GM12865 (cell line): Measurements from ENCODE around the gene NARF.
"Not testable (repeated sequence)": the region's sequence is repeated elsewhere in the genome, so short reads cannot be mapped to it uniquely, and the experiment has no call there.

Experiments used
- DNase-seq: peaks from one replicate; pipeline ENCODE4 v3.0.0; 2010; ENCODE audit warnings: low read depth
- H3K4me3 ChIP-seq: 2 replicates; pipeline ENCODE4 v1.5.1; 2011; ENCODE audit warnings: mild to moderate bottlenecking, low read depth, low read length, control low read depth
- CTCF ChIP-seq: IDR thresholded peaks from 2 replicates; pipeline ENCODE4 v1.5.1; 2011; ENCODE audit warnings: low read length, control low read depth, low read depth, inconsistent platforms; ENCODE audit not compliant: insufficient read depth; ENCODE audit errors: missing control alignments

NARF gene

GRCh38 chr17:82503094-82503727 lies 44.7 kb downstream of the NARF start:
- DNase-seq, result no peak
- H3K4me3 ChIP-seq, result no peak overlapping the region
- no peak for TF ChIP-seq CTCF

- no peak for DNase-seq
- no peak for TF ChIP-seq CTCF
- no peak overlapping the region for H3K4me3 ChIP-seq
Measured at GRCh38 chr17:82503728-82504308, 45.3 kb downstream of the NARF start.

- no peak for DNase-seq
- no peak overlapping the region for H3K4me3 ChIP-seq
- no peak for TF ChIP-seq CTCF
Measured at GRCh38 chr17:82505296-82505695, 46.8 kb downstream of the NARF start.

GRCh38 chr17:82506402-82506801 lies 47.9 kb downstream of the NARF start:
- not testable (repeated sequence) for H3K4me3 ChIP-seq

GRCh38 chr17:82507631-82508175 lies 49.2 kb downstream of the NARF start:
- no peak overlapping the region for H3K4me3 ChIP-seq
- no peak for TF ChIP-seq CTCF
- no peak for DNase-seq

More at GRCh38 chr17:82506402-82506801, 47.9 kb downstream of the NARF start:
- DNase-seq, result peak; percentile 94

GRCh38 chr17:82511642-82512041 lies 53.1 kb downstream of the NARF start:
- H3K4me3 ChIP-seq, DNase-seq: not testable (repeated sequence)

GRCh38 chr17:82513864-82514263 lies 55.3 kb downstream of the NARF start:
- H3K4me3 ChIP-seq, result not testable (repeated sequence)

GRCh38 chr17:82517230-82517865 lies 58.8 kb downstream of the NARF start:
- no peak overlapping the region for H3K4me3 ChIP-seq
- DNase-seq, result no peak
- TF ChIP-seq CTCF, result no peak

More at GRCh38 chr17:82513864-82514263, 55.3 kb downstream of the NARF start:
- DNase-seq, result not testable (repeated sequence)
